ENCODE data around the gene IL12B.
A peak's percentile ranks its signal among the peaks of the same experiment; 100 is the strongest.
"Not testable (repeated sequence)": the region's sequence is repeated elsewhere in the genome, so short reads cannot be mapped to it uniquely, and the experiment has no call there.

Gene IL12B

GRCh38 chr5:159301466-159301865, 28.8 kb downstream of the IL12B start:
- no peak overlapping the region for H3K27ac ChIP-seq
- TF ChIP-seq, protein P1, sequence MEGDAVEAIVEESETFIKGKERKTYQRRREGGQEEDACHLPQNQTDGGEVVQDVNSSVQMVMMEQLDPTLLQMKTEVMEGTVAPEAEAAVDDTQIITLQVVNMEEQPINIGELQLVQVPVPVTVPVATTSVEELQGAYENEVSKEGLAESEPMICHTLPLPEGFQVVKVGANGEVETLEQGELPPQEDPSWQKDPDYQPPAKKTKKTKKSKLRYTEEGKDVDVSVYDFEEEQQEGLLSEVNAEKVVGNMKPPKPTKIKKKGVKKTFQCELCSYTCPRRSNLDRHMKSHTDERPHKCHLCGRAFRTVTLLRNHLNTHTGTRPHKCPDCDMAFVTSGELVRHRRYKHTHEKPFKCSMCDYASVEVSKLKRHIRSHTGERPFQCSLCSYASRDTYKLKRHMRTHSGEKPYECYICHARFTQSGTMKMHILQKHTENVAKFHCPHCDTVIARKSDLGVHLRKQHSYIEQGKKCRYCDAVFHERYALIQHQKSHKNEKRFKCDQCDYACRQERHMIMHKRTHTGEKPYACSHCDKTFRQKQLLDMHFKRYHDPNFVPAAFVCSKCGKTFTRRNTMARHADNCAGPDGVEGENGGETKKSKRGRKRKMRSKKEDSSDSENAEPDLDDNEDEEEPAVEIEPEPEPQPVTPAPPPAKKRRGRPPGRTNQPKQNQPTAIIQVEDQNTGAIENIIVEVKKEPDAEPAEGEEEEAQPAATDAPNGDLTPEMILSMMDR (conservative IDR thresholded peaks at IDR 0.05), result no peak
- TF ChIP-seq ZFX (IDR thresholded peaks at IDR 0.05), result no peak

- not testable (repeated sequence) for H3K27ac ChIP-seq
Observed at GRCh38 chr5:159297300-159297699, 33.0 kb downstream of the IL12B start.

DNA sequence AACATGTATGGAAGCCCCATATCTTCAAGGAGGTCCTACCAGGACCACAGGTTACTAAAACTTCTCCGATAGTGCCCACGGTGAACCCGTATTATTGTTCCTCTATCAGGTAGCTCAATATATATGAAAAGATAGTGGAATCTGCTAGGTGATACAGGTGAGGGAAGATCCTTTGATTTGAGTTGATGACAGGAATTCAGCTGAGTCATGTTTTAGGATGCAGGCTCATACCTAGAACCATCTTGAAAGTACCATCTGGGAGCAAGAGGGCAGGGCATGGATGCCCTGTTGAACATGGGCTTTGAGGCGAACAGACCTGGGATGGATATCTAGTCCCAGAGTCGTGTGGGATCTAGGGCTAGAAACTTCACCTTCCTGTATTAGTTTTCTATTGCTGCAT, 35.4 kb downstream of the IL12B start:
- H3K27ac ChIP-seq, result no peak overlapping the region
- no peak for TF ChIP-seq ZFX (IDR thresholded peaks at IDR 0.05)
- TF ChIP-seq, protein P1 (conservative IDR thresholded peaks at IDR 0.05), result no peak

- no peak overlapping the region for H3K27ac ChIP-seq
- TF ChIP-seq, protein P1 (conservative IDR thresholded peaks at IDR 0.05), result no peak
- TF ChIP-seq ZFX (IDR thresholded peaks at IDR 0.05), result no peak
Observed at GRCh38 chr5:159290741-159291140, 39.5 kb downstream of the IL12B start.

- no peak overlapping the region for H3K27ac ChIP-seq
- TF ChIP-seq, protein P1 (conservative IDR thresholded peaks at IDR 0.05), result peak; percentile 70
- TF ChIP-seq ZFX (IDR thresholded peaks at IDR 0.05), result no peak
Observed at GRCh38 chr5:159286420-159287035, 43.8 kb downstream of the IL12B start.

- no peak overlapping the region for H3K27ac ChIP-seq
- no peak for TF ChIP-seq ZFX (IDR thresholded peaks at IDR 0.05)
- TF ChIP-seq, protein P1 (conservative IDR thresholded peaks at IDR 0.05), result no peak
Observed at GRCh38 chr5:159274676-159275075, 55.6 kb downstream of the IL12B start.

DNA sequence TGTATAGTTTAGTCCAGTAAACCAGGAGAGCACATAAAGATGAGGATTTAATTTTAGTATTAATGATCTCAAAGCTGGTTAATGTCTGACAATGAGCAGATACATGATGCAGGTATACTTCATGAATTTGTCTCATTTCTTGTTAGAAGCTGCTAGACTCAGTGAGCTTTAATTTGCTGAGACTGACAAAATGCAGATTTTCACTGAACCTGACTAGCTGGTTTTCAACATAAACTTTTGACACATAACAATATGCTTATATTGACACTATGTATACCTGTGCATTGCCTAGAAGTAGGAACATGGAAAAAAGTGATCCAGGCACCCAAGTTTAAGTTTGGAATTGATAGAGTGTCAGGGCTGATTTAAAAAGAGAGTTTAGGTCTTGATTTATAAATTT, 56.4 kb downstream of the IL12B start:
- no peak for TF ChIP-seq ZFX (IDR thresholded peaks at IDR 0.05)
- TF ChIP-seq, protein P1 (conservative IDR thresholded peaks at IDR 0.05), result no peak
- H3K27ac ChIP-seq, result no peak overlapping the region

- H3K27ac ChIP-seq, result no peak overlapping the region
- TF ChIP-seq ZFX (IDR thresholded peaks at IDR 0.05), result no peak
- TF ChIP-seq, protein P1 (conservative IDR thresholded peaks at IDR 0.05), result no peak
Observed at GRCh38 chr5:159269723-159270122, 60.6 kb downstream of the IL12B start.

GRCh38 chr5:159266764-159267163, 63.5 kb downstream of the IL12B start:
- H3K27ac ChIP-seq, result not testable (repeated sequence)

All from C4-2B (cell line).